ENCODE measurements around the gene IL15RA.

GRCh38 chr10:5971886-5972285, 5.5 kb downstream of the IL15RA start:
- no peak for TF ChIP-seq TARDBP (IDR thresholded peaks at IDR 0.05; ENCODE audit: borderline replicate concordance)
- TF ChIP-seq, protein P1, sequence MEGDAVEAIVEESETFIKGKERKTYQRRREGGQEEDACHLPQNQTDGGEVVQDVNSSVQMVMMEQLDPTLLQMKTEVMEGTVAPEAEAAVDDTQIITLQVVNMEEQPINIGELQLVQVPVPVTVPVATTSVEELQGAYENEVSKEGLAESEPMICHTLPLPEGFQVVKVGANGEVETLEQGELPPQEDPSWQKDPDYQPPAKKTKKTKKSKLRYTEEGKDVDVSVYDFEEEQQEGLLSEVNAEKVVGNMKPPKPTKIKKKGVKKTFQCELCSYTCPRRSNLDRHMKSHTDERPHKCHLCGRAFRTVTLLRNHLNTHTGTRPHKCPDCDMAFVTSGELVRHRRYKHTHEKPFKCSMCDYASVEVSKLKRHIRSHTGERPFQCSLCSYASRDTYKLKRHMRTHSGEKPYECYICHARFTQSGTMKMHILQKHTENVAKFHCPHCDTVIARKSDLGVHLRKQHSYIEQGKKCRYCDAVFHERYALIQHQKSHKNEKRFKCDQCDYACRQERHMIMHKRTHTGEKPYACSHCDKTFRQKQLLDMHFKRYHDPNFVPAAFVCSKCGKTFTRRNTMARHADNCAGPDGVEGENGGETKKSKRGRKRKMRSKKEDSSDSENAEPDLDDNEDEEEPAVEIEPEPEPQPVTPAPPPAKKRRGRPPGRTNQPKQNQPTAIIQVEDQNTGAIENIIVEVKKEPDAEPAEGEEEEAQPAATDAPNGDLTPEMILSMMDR (IDR thresholded peaks at IDR 0.05 in 2 of 3, conservative IDR thresholded peaks at IDR 0.05 in 1 of 3; ENCODE audit: control insufficient read depth in 2 of 3, extremely low read depth in 1 of 3, insufficient read depth in 1 of 3, low read depth in 3 of 3, low read length in 3 of 3), result no peak
- TF ChIP-seq POLR2AphosphoS2 (IDR thresholded peaks at IDR 0.05; ENCODE audit: low read depth, low read length), result no peak
- TF ChIP-seq CHD1 (IDR thresholded peaks at IDR 0.05; ENCODE audit: low read depth, low read length), result no peak
- TF ChIP-seq NFYB (IDR thresholded peaks at IDR 0.05; ENCODE audit: insufficient read depth, low read depth, low read length), result no peak
- no peak; the same call in 1 of the 2 replicates for TF ChIP-seq POLR2AphosphoS5 (IDR thresholded peaks at IDR 0.05; ENCODE audit: low read length)
- TF ChIP-seq, protein P2, sequence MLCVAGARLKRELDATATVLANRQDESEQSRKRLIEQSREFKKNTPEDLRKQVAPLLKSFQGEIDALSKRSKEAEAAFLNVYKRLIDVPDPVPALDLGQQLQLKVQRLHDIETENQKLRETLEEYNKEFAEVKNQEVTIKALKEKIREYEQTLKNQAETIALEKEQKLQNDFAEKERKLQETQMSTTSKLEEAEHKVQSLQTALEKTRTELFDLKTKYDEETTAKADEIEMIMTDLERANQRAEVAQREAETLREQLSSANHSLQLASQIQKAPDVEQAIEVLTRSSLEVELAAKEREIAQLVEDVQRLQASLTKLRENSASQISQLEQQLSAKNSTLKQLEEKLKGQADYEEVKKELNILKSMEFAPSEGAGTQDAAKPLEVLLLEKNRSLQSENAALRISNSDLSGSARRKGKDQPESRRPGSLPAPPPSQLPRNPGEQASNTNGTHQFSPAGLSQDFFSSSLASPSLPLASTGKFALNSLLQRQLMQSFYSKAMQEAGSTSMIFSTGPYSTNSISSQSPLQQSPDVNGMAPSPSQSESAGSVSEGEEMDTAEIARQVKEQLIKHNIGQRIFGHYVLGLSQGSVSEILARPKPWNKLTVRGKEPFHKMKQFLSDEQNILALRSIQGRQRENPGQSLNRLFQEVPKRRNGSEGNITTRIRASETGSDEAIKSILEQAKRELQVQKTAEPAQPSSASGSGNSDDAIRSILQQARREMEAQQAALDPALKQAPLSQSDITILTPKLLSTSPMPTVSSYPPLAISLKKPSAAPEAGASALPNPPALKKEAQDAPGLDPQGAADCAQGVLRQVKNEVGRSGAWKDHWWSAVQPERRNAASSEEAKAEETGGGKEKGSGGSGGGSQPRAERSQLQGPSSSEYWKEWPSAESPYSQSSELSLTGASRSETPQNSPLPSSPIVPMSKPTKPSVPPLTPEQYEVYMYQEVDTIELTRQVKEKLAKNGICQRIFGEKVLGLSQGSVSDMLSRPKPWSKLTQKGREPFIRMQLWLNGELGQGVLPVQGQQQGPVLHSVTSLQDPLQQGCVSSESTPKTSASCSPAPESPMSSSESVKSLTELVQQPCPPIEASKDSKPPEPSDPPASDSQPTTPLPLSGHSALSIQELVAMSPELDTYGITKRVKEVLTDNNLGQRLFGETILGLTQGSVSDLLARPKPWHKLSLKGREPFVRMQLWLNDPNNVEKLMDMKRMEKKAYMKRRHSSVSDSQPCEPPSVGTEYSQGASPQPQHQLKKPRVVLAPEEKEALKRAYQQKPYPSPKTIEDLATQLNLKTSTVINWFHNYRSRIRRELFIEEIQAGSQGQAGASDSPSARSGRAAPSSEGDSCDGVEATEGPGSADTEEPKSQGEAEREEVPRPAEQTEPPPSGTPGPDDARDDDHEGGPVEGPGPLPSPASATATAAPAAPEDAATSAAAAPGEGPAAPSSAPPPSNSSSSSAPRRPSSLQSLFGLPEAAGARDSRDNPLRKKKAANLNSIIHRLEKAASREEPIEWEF (IDR thresholded peaks at IDR 0.05; ENCODE audit: insufficient replicate concordance, low read depth, low read length), result no peak
- no peak for TF ChIP-seq CREB1 (IDR thresholded peaks at IDR 0.05; ENCODE audit: low read depth)
- TF ChIP-seq, protein P3, sequence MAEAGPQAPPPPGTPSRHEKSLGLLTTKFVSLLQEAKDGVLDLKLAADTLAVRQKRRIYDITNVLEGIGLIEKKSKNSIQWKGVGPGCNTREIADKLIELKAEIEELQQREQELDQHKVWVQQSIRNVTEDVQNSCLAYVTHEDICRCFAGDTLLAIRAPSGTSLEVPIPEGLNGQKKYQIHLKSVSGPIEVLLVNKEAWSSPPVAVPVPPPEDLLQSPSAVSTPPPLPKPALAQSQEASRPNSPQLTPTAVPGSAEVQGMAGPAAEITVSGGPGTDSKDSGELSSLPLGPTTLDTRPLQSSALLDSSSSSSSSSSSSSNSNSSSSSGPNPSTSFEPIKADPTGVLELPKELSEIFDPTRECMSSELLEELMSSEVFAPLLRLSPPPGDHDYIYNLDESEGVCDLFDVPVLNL (IDR thresholded peaks at IDR 0.05; ENCODE audit: low read depth, low read length), result no peak
- no peak for TF ChIP-seq RELA (IDR thresholded peaks at IDR 0.05; ENCODE audit: borderline replicate concordance, partially characterized antibody)

All from GM12878 (cell line).